ENCODE results near the gene TTC5.
A peak's percentile ranks its signal among the peaks of the same experiment; 100 is the strongest.

TTC5 gene

GRCh38 chr14:20262642-20263128 is 43.1 kb downstream of the TTC5 start:
- H2AFZ ChIP-seq (ENCODE audit: low read length) = no peak overlapping the region
- H3K4me2 ChIP-seq (ENCODE audit: low read depth, low read length, poor library complexity, severe bottlenecking) = no peak overlapping the region
- no peaks in the 10 kb centered on the region for H3K4me1 ChIP-seq (ENCODE audit: insufficient read depth, low read length, poor library complexity, severe bottlenecking)

GRCh38 chr14:20247646-20248246 is 58.0 kb downstream of the TTC5 start:
- Histone ChIP-seq H3F3A (ENCODE audit: low read depth) (no peaks in the 10 kb centered on the region), H3K4me3 (ENCODE audit: low read length, poor library complexity, severe bottlenecking) (no peak overlapping the region), H3K9me2 (replicated peaks; ENCODE audit: low read depth, low read length) (no peaks in the 10 kb centered on the region), H4K20me1 (ENCODE audit: insufficient read depth, low read length, poor library complexity, severe bottlenecking) (no peaks in the 10 kb centered on the region), H3K36me3 (ENCODE audit: insufficient read depth, low read length) (no peaks in the 10 kb centered on the region), H3K9ac (ENCODE audit: low read depth, low read length, poor library complexity, severe bottlenecking) (no peak overlapping the region), H3K9me3 (ENCODE audit: insufficient read depth, low read depth, low read length) (no peaks in the 10 kb centered on the region), H3K79me2 (ENCODE audit: insufficient read depth, low read length) (no peaks in the 10 kb centered on the region), H2AFZ (ENCODE audit: low read length) (no peak overlapping the region), H3K27me3 (ENCODE audit: insufficient read depth, low read length, poor library complexity, severe bottlenecking) (no peaks in the 10 kb centered on the region), H3K4me2 (ENCODE audit: low read depth, low read length, poor library complexity, severe bottlenecking) (no peak overlapping the region), H3K4me1 (ENCODE audit: insufficient read depth, low read length, poor library complexity, severe bottlenecking) (no peaks in the 10 kb centered on the region)
- TF ChIP-seq EZH2phosphoT487 (IDR thresholded peaks at IDR 0.05; ENCODE audit: borderline replicate concordance) = no peak
- peak; percentile 52 for TF ChIP-seq CTCF (conservative IDR thresholded peaks at IDR 0.05; ENCODE audit: low read length)

More at GRCh38 chr14:20262642-20263128, 43.1 kb downstream of the TTC5 start:
- no peak overlapping the region for H3K4me3 ChIP-seq (ENCODE audit: low read length, poor library complexity, severe bottlenecking)
- H3F3A ChIP-seq (ENCODE audit: low read depth) = no peaks in the 10 kb centered on the region
- H3K9ac ChIP-seq (ENCODE audit: low read depth, low read length, poor library complexity, severe bottlenecking) = no peak overlapping the region
- no peaks in the 10 kb centered on the region for H3K79me2 ChIP-seq (ENCODE audit: insufficient read depth, low read length)
- H3K27me3 ChIP-seq (ENCODE audit: insufficient read depth, low read length, poor library complexity, severe bottlenecking) = no peaks in the 10 kb centered on the region
- H3K9me3 ChIP-seq (ENCODE audit: insufficient read depth, low read depth, low read length) = no peaks in the 10 kb centered on the region
- TF ChIP-seq CTCF (conservative IDR thresholded peaks at IDR 0.05; ENCODE audit: low read length) = no peak
- no peak for TF ChIP-seq EZH2phosphoT487 (IDR thresholded peaks at IDR 0.05; ENCODE audit: borderline replicate concordance)
- H4K20me1 ChIP-seq (ENCODE audit: insufficient read depth, low read length, poor library complexity, severe bottlenecking) = no peaks in the 10 kb centered on the region
- no peaks in the 10 kb centered on the region for H3K9me2 ChIP-seq (replicated peaks; ENCODE audit: low read depth, low read length)
- H3K36me3 ChIP-seq (ENCODE audit: insufficient read depth, low read length) = no peaks in the 10 kb centered on the region

All from Loucy (cell line).